EL (cell line): ENCODE measurements around the gene FOXK1.
"Not testable (repeated sequence)": the region's sequence is repeated elsewhere in the genome, so short reads cannot be mapped to it uniquely, and the experiment has no call there.

Experiments used
- DNase-seq: peaks from one replicate; pipeline ENCODE4 v3.0.0-alpha.2; 2016

FOXK1 gene

GRCh38 chr7:4681886-4682620 is at the start of gene FOXK1:
TSS of gene FOXK1 (plus strand) at chr7:4682295. CDS start at chr7:4682309, 14 bp downstream.
- DNase-seq, result peak; percentile 71

- peak; percentile 32 for DNase-seq
Measured at GRCh38 chr7:4633012-4633411, 49.1 kb upstream of the FOXK1 start.

GRCh38 chr7:4634166-4634565 is 47.9 kb upstream of the FOXK1 start:
- no peak for DNase-seq

- no peak for DNase-seq
Measured at GRCh38 chr7:4638781-4639575, 43.1 kb upstream of the FOXK1 start.

- DNase-seq, result no peak
Measured at GRCh38 chr7:4641091-4641666, 40.9 kb upstream of the FOXK1 start.

GRCh38 chr7:4641667-4642467 is 40.2 kb upstream of the FOXK1 start:
- peak; percentile 91 for DNase-seq

- DNase-seq, result no peak
Measured at GRCh38 chr7:4642468-4643203, 39.5 kb upstream of the FOXK1 start.

GRCh38 chr7:4643204-4643471 is 39.0 kb upstream of the FOXK1 start:
- not testable (repeated sequence) for DNase-seq

- no peak for DNase-seq
Measured at GRCh38 chr7:4645246-4645645, 36.8 kb upstream of the FOXK1 start.

- no peak for DNase-seq
Measured at GRCh38 chr7:4648111-4648510, 34.0 kb upstream of the FOXK1 start.

GRCh38 chr7:4650433-4651047 is 31.6 kb upstream of the FOXK1 start:
- DNase-seq, result no peak

GRCh38 chr7:4653771-4654170 is 28.3 kb upstream of the FOXK1 start:
- no peak for DNase-seq

- DNase-seq, result no peak
Measured at GRCh38 chr7:4655311-4655710, 26.8 kb upstream of the FOXK1 start.

GRCh38 chr7:4655896-4656295 is 26.2 kb upstream of the FOXK1 start:
- DNase-seq, result no peak

- no peak for DNase-seq
Measured at GRCh38 chr7:4657640-4658417, 24.3 kb upstream of the FOXK1 start.

GRCh38 chr7:4659551-4660286 is 22.4 kb upstream of the FOXK1 start:
- DNase-seq, result no peak

GRCh38 chr7:4661871-4662270 is 20.2 kb upstream of the FOXK1 start:
- DNase-seq, result no peak

GRCh38 chr7:4663239-4664018 is 18.7 kb upstream of the FOXK1 start:
- DNase-seq, result no peak

- DNase-seq, result peak; percentile 92
Measured at GRCh38 chr7:4665661-4666060, 16.4 kb upstream of the FOXK1 start.
